PFSK-1 (cell line): ENCODE measurements around the gene RIN3.

Source experiments
- FOXP2 ChIP-seq: optimal IDR thresholded peaks from 2 replicates; pipeline ENCODE3; 2011; ENCODE audit warnings: borderline replicate concordance, control low read depth, inconsistent platforms; ENCODE audit not compliant: insufficient read depth; ENCODE audit errors: extremely low read length, extremely low read depth
- POLR2AphosphoS5 ChIP-seq: IDR thresholded peaks from 2 replicates; pipeline ENCODE4 v1.6.1; 2012; ENCODE audit warnings: low read depth, mild to moderate bottlenecking, control low read depth, low read length, moderate library complexity
- REST ChIP-seq, 2 experiments: IDR thresholded peaks; 2 replicates each; pipeline versions ENCODE4 v1.6.1 to v1.8.0; 2011 to 2012; ENCODE audit warnings: low read depth in 2 of 2, low read length in 2 of 2, control low read depth in 1 of 2, inconsistent platforms in 1 of 2, mild to moderate bottlenecking in 1 of 2, moderate library complexity in 1 of 2; ENCODE audit not compliant: insufficient read depth in 1 of 2
- SIN3A ChIP-seq: IDR thresholded peaks from 2 replicates; pipeline ENCODE4 v1.6.1; 2012; ENCODE audit warnings: mild to moderate bottlenecking, low read length, moderate library complexity, borderline replicate concordance; ENCODE audit not compliant: insufficient read depth
- TAF1 ChIP-seq: IDR thresholded peaks from 2 replicates; pipeline ENCODE4 v1.6.1; 2012; ENCODE audit warnings: low read length, control low read depth, borderline replicate concordance; ENCODE audit not compliant: insufficient read depth

The RIN3 gene

GRCh38 chr14:92515546-92516343 lies 2.2 kb downstream of the RIN3 start:
- no peak for TF ChIP-seq SIN3A
- no peak for TF ChIP-seq FOXP2
- no peak for TF ChIP-seq TAF1
- TF ChIP-seq POLR2AphosphoS5, result no peak
- TF ChIP-seq REST (IDR thresholded peaks at IDR 0.05; ENCODE audit: insufficient read depth in 1 of 2, low read depth in 2 of 2, low read length in 2 of 2), result no peak

- TF ChIP-seq REST (IDR thresholded peaks at IDR 0.05; ENCODE audit: insufficient read depth in 1 of 2, low read depth in 2 of 2, low read length in 2 of 2), result no peak
- no peak for TF ChIP-seq TAF1
- no peak for TF ChIP-seq FOXP2
- no peak for TF ChIP-seq POLR2AphosphoS5
- TF ChIP-seq SIN3A, result no peak
These were observed 2.9 kb downstream of the RIN3 start for GRCh38 chr14:92516344-92516965.

GRCh38 chr14:92516966-92517506 lies 3.5 kb downstream of the RIN3 start:
- TF ChIP-seq SIN3A, result no peak
- no peak for TF ChIP-seq FOXP2
- TF ChIP-seq POLR2AphosphoS5, result no peak
- TF ChIP-seq TAF1, result no peak
- TF ChIP-seq REST (IDR thresholded peaks at IDR 0.05; ENCODE audit: insufficient read depth in 1 of 2, low read depth in 2 of 2, low read length in 2 of 2), result no peak

- no peak for TF ChIP-seq TAF1
- TF ChIP-seq POLR2AphosphoS5, result no peak
- TF ChIP-seq FOXP2, result no peak
- no peak for TF ChIP-seq SIN3A
- TF ChIP-seq REST (IDR thresholded peaks at IDR 0.05; ENCODE audit: insufficient read depth in 1 of 2, low read depth in 2 of 2, low read length in 2 of 2), result no peak
These were observed 4.2 kb downstream of the RIN3 start for GRCh38 chr14:92517761-92518160.
